HT-29 (cell line): ENCODE results near the gene TNFAIP8L3. TPM values are rescaled to one million over a fixed set of nuclear protein-coding genes. Genes with fewer than 3 reads are reported as not detected.

Experiments
- DNase-seq: peaks from one replicate; pipeline ENCODE4 v3.0.0-alpha.2; 2015; ENCODE audit warnings: low spot score
- total RNA-seq: library from RNA; depleted of rRNA; stranded (reverse); fragments of >200 nt; shearing (Covaris generic); gene quantifications from 2 replicates; pipeline ENCODE4 v1.2.3, GENCODE V29; 2014

Gene TNFAIP8L3
- total RNA-seq, 1 experiment from 2014 or later: 1.1 TPM

GRCh38 chr15:51117270-51117669 lies 22.6 kb upstream of the TNFAIP8L3 start:
- DNase-seq: no peak

- DNase-seq: no peak
Observed at GRCh38 chr15:51114437-51115119, 19.9 kb upstream of the TNFAIP8L3 start.

- no peak for DNase-seq
Observed at GRCh38 chr15:51112078-51112477, 17.4 kb upstream of the TNFAIP8L3 start.

GRCh38 chr15:51111061-51111460 lies 16.4 kb upstream of the TNFAIP8L3 start:
- DNase-seq: no peak

- no peak for DNase-seq
Observed at GRCh38 chr15:51110171-51110570, 15.5 kb upstream of the TNFAIP8L3 start.

GRCh38 chr15:51108933-51109550 lies 14.3 kb upstream of the TNFAIP8L3 start:
- no peak for DNase-seq

DNA sequence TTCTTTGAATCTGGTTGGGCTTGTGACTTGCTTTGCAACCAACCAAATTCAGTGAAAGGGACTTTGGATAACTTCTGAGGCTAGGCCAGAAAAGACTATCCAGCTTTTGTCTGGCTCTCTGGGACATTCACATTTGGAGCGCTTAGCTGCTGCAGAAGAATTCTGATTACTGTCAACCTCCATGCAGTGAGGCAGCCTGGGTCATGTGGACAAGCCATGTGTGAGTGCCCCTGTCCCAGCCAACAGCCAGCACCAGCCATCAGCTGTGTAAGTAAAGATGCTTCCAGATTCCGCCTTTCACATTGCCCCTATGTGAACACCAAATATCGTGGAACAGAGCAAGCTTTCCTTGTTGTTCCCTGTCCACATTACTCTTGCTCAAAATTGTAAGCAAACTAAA lies 12.9 kb upstream of the TNFAIP8L3 start:
- DNase-seq: no peak

DNA sequence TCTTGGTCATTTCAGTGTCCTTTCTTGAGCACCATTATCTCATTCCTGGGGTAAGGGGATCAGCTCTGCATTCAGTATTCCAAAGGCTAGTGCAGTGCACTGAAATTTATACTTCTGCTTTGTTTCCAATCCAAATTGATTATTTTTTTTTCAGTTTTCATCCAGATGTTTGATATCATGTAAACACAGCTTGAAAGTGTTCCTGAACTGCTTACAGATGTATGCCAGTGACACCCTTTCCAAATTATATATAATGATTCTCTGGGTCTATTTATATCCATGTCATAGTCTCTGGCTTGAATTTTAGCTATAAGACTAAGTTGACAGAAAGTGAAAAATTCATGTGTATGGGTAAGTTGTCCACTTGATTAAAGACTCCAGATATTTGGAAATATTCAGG lies 11.8 kb upstream of the TNFAIP8L3 start:
- no peak for DNase-seq

GRCh38 chr15:51105430-51106016 lies 10.8 kb upstream of the TNFAIP8L3 start:
- no peak for DNase-seq

GRCh38 chr15:51104512-51104911 lies 9.8 kb upstream of the TNFAIP8L3 start:
- no peak for DNase-seq

DNA sequence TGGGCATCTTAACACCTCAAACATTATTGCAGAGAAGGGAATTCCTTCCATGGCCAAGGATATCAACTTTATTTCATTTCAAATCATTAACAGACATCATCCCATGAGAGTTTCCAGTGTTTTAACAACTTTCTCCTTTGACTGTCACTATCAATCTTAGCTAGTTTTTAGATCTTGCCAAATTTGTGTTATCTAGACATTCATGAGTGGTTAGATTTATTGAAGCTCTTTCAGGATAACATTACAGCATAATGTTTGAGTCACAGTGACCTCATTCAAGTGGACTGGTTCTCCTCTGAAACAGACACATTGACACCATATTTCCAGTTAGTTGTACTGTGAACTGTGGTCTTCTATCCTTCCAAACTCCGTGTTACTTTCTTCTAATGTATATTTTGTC lies 8.6 kb upstream of the TNFAIP8L3 start:
- DNase-seq: no peak

DNA sequence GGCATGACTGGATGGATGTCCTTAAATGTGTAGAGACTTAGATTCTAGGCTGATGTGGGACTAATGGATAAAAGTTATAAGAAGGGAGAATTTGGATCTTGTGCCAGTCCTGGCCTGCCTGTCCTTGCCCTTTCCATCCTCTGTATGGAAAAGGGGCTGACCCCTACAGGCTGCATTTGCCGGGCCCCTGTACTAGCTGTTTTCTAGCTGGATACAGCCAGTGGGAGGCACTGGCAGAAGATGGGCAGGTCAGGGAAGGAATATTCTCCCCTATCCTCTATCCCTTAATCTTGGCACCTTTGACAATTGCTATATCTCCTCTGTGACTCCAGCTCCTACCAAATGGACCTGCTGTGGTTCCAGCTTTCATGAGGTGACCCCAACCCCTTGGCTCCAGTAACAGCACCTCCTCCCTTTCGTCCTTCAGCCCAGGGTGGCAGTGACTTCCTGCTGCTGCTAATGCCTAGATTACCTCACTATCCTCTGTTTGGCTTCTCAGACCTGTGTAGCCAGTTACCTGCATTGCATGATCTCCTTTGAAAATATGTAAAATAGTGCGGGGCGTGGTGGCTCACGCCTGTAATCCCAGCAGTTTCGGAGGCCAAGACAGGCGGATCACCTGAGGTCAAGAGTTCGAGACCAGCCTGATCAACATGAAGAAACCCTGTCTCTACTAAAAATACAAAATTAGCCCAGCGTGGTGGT lies 6.2 kb upstream of the TNFAIP8L3 start:
- no peak for DNase-seq

GRCh38 chr15:51099185-51099584 lies 4.5 kb upstream of the TNFAIP8L3 start:
- DNase-seq: no peak

DNA sequence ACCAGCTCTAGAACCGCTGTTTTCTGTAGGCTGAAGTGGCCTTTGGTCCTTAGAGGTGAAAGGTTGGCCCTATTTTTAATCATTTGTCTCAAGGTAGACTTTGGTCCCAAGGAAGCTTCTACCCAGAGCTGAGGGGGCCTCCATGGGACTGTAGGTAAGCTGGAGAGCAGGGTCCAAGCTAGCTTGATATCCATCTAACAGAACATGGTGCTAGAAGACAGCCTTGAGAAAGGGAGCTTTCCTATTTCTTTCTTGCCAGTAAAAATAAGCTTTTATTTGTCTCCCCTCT lies 3.6 kb upstream of the TNFAIP8L3 start:
- DNase-seq: no peak

- no peak for DNase-seq
Observed at GRCh38 chr15:51097553-51098330, 3.0 kb upstream of the TNFAIP8L3 start.

DNA sequence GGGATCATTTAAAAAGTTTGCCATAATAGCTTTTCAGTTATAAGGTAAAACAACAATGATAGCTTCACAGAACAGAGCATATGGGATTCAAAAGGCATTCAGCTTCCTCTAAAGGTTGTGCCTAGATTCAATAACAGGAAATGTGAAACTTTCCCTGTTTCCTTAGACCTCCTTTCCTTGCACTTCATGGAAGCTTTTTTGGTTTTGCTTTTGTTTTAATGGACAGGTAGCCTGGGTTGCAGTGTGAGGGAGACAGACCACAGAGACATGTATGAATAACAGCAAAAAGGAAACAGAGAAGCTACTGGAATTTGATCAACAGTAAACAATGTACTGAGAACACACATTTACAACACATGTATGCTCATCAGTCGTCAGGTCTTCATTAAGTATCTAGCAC lies 2.3 kb upstream of the TNFAIP8L3 start:
- no peak for DNase-seq

GRCh38 chr15:51095681-51096331 lies 1.1 kb upstream of the TNFAIP8L3 start:
- DNase-seq: no peak

DNA sequence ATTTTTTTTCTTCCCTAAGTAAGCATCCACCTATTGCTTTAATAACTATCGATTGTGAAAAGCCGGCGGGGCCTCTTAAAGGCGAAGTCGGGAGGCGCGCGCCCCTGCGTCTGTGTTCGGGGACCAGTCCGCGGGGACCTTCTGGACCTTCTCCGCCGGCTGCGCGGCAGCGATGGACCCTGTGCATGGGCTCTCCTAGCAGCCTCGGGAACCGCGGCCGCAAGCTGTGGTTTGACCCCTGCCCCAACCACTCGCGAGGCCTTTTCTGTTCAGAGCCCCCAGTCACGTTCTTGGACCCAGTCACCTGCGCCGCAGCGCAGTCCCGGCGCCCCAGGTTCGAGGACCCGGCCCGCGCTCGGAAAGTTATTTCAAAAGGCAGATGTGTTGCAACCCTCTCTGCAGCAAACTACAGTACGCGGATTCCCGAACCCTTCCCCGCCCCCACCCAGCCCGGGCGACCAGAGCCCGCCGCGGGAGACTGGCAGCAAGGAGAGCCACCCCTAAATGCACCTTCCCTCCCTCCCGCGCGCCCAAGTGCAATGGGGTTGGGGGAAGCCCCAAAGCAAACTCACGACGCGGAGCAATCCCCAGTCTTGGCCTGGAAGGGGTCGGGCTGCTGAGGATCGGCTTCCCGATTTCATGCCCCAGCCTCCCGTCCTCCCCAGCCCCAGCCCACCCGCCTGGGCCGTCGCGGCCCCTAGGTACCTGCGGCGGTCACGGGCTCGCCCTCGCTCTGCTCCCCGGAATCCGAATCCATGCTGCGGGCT lies 684 bp downstream of the TNFAIP8L3 start:
- DNase-seq: peak; percentile 34

GRCh38 chr15:51093488-51093838 lies 1.2 kb downstream of the TNFAIP8L3 start:
- DNase-seq: no peak

DNA sequence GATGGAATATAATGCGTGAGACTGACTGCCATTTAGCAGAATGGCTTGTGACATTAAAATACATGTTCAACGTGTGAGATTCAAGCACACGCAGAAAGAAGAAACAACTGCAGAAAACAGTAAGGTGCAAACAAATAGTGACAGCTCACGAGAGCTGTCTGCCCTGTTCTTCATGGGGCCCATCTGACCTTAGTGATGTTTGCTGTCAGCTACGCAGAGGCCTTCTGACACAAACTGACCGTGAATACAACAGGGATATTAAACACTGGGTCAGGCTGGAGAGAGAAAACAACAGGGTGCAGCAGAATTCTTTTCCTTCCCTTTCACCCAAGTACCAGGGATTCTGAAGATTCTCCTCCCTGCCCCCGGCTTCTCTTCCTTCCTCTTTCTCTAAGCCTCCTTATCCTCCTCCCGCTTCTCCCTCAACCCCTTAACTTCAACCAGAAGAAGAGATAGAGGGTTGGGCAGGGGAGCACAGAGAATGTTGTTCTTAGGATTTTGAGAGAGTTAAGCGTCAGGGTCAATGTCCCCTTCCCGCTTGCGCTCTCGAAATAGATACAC lies 2.1 kb downstream of the TNFAIP8L3 start:
- DNase-seq: no peak
